ENCODE data around the gene NEDD8. TPM values are rescaled to one million over a fixed set of nuclear protein-coding genes. Genes with fewer than 3 reads are reported as not detected.

The NEDD8 gene
- total and polyA plus RNA-seq, 2 donors (not counting 1 experiment from before 2014, with no cell fraction given) = 86.7 to 98.5 TPM

- Histone ChIP-seq H4K20me1 (ENCODE audit: control insufficient read depth, insufficient read depth, low read length, poor library complexity, severe bottlenecking) (no peaks in the 10 kb centered on the region), H3K4me2 (replicated peaks; ENCODE audit: low read depth, low read length, poor library complexity, severe bottlenecking) (no peak overlapping the region), H3K4me3 (ENCODE audit: control extremely low read depth in 1 of 5, extremely low read depth in 1 of 5, insufficient read depth in 1 of 5, low read depth in 2 of 5, low read length in 4 of 5) (no peak overlapping the region), H3K4me1 (ENCODE audit: control insufficient read depth in 2 of 2, insufficient read depth in 2 of 2, low read length in 2 of 2) (peaks cover 5 to 9% of the 10 kb centered on the region in 2 donors), H3K9ac (ENCODE audit: low read length) (no peak overlapping the region), H3K27ac (ENCODE audit: low read length in 2 of 2) (no peak overlapping the region), H3K27me3 (replicated peaks in 1 of 4; ENCODE audit: control extremely low read depth in 1 of 4, control insufficient read depth in 3 of 4, insufficient read depth in 4 of 4, low read length in 3 of 4) (no peaks in the 10 kb centered on the region), H3K36me3 (replicated peaks in 1 of 2; ENCODE audit: control extremely low read depth in 1 of 2, control insufficient read depth in 1 of 2, extremely low read depth in 1 of 2, insufficient read depth in 2 of 2, low read length in 1 of 2) (peaks cover 3 to 44% of the 10 kb centered on the region in 2 experiments), H2AFZ (ENCODE audit: insufficient read depth, low read depth, low read length, poor library complexity, severe bottlenecking) (no peak overlapping the region), H3K9me3 (ENCODE audit: control extremely low read depth in 1 of 3, control insufficient read depth in 2 of 3, insufficient read depth in 1 of 3, low read length in 2 of 3) (no peaks in the 10 kb centered on the region), H3K79me2 (ENCODE audit: control insufficient read depth, insufficient read depth, low read length) (no peaks in the 10 kb centered on the region)
- peaks cover 13% of the 10 kb centered on the region for H3K4me1 Mint-ChIP-seq
- CTCF ChIA-PET = interaction anchor here (1.1 kb wide), 1 partner anchor 86 kb away, joined by 4 read pairs; no protein-coding TSS in a partner anchor
- POLR2A ChIA-PET = interaction anchor here (1.7 kb wide), 1 partner anchor 16 kb away, joined by 4 read pairs; the partner anchor contains the start of gene IRF9
- H3K27me3 Mint-ChIP-seq = no peaks in the 10 kb centered on the region
- TF ChIP-seq EZH2 (IDR thresholded peaks at IDR 0.05; ENCODE audit: borderline replicate concordance, insufficient read depth, low read depth, low read length, poor library complexity, severe bottlenecking) = no peak
- TF ChIP-seq, protein P1, sequence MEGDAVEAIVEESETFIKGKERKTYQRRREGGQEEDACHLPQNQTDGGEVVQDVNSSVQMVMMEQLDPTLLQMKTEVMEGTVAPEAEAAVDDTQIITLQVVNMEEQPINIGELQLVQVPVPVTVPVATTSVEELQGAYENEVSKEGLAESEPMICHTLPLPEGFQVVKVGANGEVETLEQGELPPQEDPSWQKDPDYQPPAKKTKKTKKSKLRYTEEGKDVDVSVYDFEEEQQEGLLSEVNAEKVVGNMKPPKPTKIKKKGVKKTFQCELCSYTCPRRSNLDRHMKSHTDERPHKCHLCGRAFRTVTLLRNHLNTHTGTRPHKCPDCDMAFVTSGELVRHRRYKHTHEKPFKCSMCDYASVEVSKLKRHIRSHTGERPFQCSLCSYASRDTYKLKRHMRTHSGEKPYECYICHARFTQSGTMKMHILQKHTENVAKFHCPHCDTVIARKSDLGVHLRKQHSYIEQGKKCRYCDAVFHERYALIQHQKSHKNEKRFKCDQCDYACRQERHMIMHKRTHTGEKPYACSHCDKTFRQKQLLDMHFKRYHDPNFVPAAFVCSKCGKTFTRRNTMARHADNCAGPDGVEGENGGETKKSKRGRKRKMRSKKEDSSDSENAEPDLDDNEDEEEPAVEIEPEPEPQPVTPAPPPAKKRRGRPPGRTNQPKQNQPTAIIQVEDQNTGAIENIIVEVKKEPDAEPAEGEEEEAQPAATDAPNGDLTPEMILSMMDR (IDR thresholded peaks at IDR 0.05) = no peak
- DNase-seq = no peak
- intact Hi-C loops (cut with micrococcal nuclease) = no loop called here
- no peak for ATAC-seq (ENCODE audit: low read depth)
- H3K9me3 Mint-ChIP-seq (ENCODE audit: insufficient read depth) = no peaks in the 10 kb centered on the region
- H3K4me3 Mint-ChIP-seq = no peak overlapping the region
- no CpG with 5 or more reads among the region's 12 CpGs for WGBS (ENCODE audit: insufficient coverage)
- H3K27ac Mint-ChIP-seq = no peak overlapping the region
Measured at GRCh38 chr14:24177041-24177825, 54.9 kb downstream of the NEDD8 start.

DNA sequence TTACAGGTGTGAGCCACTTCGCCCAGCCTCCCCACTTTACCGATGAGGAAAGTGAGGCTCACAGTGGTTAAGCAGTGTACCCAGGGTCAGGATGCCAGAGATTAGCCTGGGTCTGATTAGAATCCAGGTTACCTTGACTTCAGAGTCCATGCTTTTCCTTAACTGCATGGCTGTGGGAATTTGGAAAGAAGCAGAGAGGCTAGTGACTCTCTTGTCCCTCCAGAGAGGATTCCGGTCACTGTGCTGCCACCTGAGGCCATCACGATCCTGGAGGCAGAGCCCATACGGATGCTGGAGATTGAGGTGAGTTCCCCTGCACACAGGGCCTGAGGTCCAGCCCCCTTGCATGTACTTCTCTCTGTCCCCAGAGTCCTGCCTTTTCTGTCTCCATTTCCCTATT is 55.6 kb downstream of the NEDD8 start:
- H3K4me3 Mint-ChIP-seq = no peak overlapping the region
- peaks cover 20% of the 10 kb centered on the region for H3K4me1 Mint-ChIP-seq
- H3K9me3 ChIP-seq (ENCODE audit: control extremely low read depth in 1 of 3, control insufficient read depth in 2 of 3, insufficient read depth in 1 of 3, low read length in 2 of 3) = no peaks in the 10 kb centered on the region
- ChIA-PET CTCF (interaction anchor here (1.1 kb wide), 1 partner anchor 86 kb away, joined by 4 read pairs; no protein-coding TSS in a partner anchor), POLR2A (interaction anchor here (0.6 to 1.7 kb wide), 2 partner anchors 16 to 66 kb away, joined by 4 to 5 read pairs; partner anchors contain the start of gene IRF9)
- H3K27ac ChIP-seq (ENCODE audit: low read length in 2 of 2) = no peak overlapping the region
- H3K36me3 ChIP-seq (replicated peaks in 1 of 2; ENCODE audit: control extremely low read depth in 1 of 2, control insufficient read depth in 1 of 2, extremely low read depth in 1 of 2, insufficient read depth in 2 of 2, low read length in 1 of 2) = peaks cover 1 to 38% of the 10 kb centered on the region in 2 experiments
- DNase-seq = no peak
- H4K20me1 ChIP-seq (ENCODE audit: control insufficient read depth, insufficient read depth, low read length, poor library complexity, severe bottlenecking) = no peaks in the 10 kb centered on the region
- no peak overlapping the region for H2AFZ ChIP-seq (ENCODE audit: insufficient read depth, low read depth, low read length, poor library complexity, severe bottlenecking)
- no peaks in the 10 kb centered on the region for H3K9me3 Mint-ChIP-seq (ENCODE audit: insufficient read depth)
- H3K79me2 ChIP-seq (ENCODE audit: control insufficient read depth, insufficient read depth, low read length) = no peaks in the 10 kb centered on the region
- TF ChIP-seq, protein P1 (IDR thresholded peaks at IDR 0.05) = no peak
- no peak for TF ChIP-seq EZH2 (IDR thresholded peaks at IDR 0.05; ENCODE audit: borderline replicate concordance, insufficient read depth, low read depth, low read length, poor library complexity, severe bottlenecking)
- no peaks in the 10 kb centered on the region for H3K27me3 Mint-ChIP-seq
- peaks cover 8 to 14% of the 10 kb centered on the region in 2 donors for H3K4me1 ChIP-seq (ENCODE audit: control insufficient read depth in 2 of 2, insufficient read depth in 2 of 2, low read length in 2 of 2)
- no peak overlapping the region for H3K4me2 ChIP-seq (replicated peaks; ENCODE audit: low read depth, low read length, poor library complexity, severe bottlenecking)
- H3K9ac ChIP-seq (ENCODE audit: low read length) = no peak overlapping the region
- intact Hi-C loops (cut with micrococcal nuclease) = no loop called here
- no peak for ATAC-seq (ENCODE audit: low read depth)
- H3K4me3 ChIP-seq (ENCODE audit: control extremely low read depth in 1 of 5, extremely low read depth in 1 of 5, insufficient read depth in 1 of 5, low read depth in 2 of 5, low read length in 4 of 5) = no peak overlapping the region
- 98% methylated on average over 5 of the region's 5 CpGs for WGBS (ENCODE audit: insufficient coverage)
- H3K27ac Mint-ChIP-seq = no peak overlapping the region
- H3K27me3 ChIP-seq (replicated peaks in 1 of 4; ENCODE audit: control extremely low read depth in 1 of 4, control insufficient read depth in 3 of 4, insufficient read depth in 4 of 4, low read length in 3 of 4) = no peaks in the 10 kb centered on the region
